ENCODE data around the gene TUBA4A.

Gene TUBA4A

DNA sequence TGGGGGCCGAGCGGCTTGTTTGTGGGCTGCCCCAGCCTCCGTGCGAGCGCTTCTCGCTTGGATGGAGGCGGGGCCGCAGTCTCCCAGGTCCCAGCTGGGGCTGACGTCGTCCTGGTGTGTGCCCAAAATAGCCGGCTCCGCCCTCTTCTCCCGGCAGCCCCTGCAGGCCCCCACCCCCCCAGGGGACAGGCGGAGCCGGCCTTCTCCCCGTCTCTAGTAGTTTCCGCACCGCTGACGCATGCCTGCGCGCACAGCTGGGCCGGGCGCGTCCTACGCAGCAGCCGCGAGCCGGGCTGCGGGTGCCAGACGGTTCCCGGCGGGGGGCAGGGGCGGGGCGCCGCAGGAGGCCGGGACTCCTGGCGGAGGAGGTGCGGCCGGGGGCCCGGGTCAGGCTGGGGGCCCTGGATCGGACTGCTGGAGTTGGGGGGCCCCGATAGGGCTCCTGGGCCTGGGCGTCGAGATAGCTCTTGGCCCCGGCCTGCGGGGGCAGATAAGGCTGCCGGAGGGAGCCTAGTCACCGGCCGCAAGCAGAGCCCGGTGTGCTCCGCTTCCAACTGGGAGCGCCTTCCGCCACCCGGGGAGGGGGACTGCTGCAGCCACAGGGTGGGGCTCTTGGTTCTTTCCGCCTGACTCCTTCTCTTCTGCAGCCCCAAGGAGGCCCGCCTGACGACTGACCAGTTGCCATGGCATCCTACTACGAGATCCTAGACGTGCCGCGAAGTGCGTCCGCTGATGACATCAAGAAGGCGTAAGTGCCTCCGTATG, 25.6 kb upstream of the TUBA4A start, which contains the start of gene DNAJB2:
Gene DNAJB2, plus strand, starts transcription at position 216 of the 765 bp plus-strand sequence. Its CDS starts 468 bp downstream, at position 684.
- TF ChIP-seq POLR2A (IDR thresholded peaks at IDR 0.05; ENCODE audit: extremely low read depth, insufficient read length) = no peak
- TF ChIP-seq MYC (IDR thresholded peaks at IDR 0.05; ENCODE audit: low read depth, low read length) = peak; percentile 22
- TF ChIP-seq, protein P1, sequence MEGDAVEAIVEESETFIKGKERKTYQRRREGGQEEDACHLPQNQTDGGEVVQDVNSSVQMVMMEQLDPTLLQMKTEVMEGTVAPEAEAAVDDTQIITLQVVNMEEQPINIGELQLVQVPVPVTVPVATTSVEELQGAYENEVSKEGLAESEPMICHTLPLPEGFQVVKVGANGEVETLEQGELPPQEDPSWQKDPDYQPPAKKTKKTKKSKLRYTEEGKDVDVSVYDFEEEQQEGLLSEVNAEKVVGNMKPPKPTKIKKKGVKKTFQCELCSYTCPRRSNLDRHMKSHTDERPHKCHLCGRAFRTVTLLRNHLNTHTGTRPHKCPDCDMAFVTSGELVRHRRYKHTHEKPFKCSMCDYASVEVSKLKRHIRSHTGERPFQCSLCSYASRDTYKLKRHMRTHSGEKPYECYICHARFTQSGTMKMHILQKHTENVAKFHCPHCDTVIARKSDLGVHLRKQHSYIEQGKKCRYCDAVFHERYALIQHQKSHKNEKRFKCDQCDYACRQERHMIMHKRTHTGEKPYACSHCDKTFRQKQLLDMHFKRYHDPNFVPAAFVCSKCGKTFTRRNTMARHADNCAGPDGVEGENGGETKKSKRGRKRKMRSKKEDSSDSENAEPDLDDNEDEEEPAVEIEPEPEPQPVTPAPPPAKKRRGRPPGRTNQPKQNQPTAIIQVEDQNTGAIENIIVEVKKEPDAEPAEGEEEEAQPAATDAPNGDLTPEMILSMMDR (IDR thresholded peaks at IDR 0.05; ENCODE audit: low read depth, low read length) = peak; percentile 34
- TF ChIP-seq, protein P2, sequence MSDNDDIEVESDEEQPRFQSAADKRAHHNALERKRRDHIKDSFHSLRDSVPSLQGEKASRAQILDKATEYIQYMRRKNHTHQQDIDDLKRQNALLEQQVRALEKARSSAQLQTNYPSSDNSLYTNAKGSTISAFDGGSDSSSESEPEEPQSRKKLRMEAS (IDR thresholded peaks at IDR 0.05; ENCODE audit: low read depth, low read length) = peak; percentile 36; the same call in 1 of the 2 replicates
- DNase-seq (ENCODE audit: low read depth) = peak; percentile 99
- peak within 1 kb of the TSS; percentile 56 for H3K4me3 ChIP-seq (ENCODE audit: low read depth, low read length)

DNA sequence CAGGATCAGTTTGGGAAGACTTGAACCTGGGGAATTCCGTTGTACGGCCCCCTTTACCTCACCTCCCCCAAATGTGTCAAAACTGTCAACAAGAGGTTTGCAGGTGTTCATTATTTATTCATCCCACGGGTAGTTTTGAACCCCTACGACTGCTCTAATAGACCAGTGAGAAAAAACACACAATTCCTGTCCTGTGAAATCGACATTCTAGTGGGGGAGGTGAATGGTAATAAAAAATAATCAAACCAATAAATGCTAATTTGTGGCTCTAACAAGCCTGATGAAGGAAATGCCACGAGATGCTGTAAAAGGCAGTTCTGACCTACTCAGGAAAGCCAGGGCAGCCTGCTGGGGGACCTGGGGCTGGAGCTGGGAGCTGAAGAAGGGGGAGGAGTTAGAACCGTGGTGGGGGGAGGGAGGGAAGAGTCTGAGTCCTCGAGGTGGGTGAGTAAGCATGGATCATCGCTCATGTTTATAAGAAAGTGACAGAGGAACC, 25.0 kb upstream of the TUBA4A start:
- TF ChIP-seq MYC (IDR thresholded peaks at IDR 0.05; ENCODE audit: low read depth, low read length) (no peak), POLR2A (IDR thresholded peaks at IDR 0.05; ENCODE audit: extremely low read depth, insufficient read length) (no peak)
- TF ChIP-seq, protein P2 (IDR thresholded peaks at IDR 0.05; ENCODE audit: low read depth, low read length) = no peak
- TF ChIP-seq, protein P1 (IDR thresholded peaks at IDR 0.05; ENCODE audit: low read depth, low read length) = no peak
- peak overlapping the region; percentile 56 for H3K4me3 ChIP-seq (ENCODE audit: low read depth, low read length)
- no peak for DNase-seq (ENCODE audit: low read depth)

DNA sequence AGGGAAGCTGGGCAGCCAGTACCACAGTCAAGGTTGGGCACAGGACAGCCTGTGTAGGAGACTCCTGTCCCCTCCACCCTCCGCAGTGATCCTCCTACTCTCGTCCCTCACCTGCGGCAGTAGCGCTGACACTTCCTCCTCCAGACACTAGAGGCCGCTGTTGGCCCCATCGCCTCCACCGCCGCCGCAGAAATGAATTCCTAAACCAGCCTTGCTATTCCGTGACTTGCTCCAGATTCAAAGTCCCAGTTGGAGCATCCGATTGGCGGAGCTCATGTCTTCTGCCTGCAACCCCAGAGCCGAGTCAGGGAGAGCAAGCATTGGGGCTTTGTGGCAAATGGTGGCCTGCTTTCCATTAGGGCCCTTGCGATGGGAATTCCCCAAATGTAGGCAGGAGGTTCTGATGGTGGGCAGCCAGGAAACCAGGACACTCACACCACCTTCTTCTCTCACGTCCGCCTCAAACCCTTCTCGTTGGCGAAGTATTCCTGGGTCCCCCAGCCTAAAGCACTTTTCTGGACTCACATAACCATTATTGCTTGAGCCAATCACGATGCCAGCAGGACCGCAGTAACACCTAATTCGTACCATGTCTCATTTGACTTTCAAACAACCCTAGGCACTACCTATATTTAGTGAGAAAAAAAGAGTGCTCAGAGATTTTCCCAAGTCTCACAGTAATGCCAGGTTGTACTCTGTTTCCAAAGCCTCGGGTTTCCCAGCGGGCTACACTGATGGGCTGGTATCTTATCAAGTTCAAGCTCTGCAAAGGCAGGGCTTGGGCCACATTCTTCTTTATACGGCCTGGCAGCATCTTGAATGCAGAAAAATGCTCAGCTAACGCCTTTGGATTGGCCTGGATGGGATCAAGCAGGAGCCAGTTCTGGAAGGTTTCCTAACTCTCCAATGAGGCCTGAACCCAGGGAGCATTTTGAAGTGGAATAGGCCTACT, 24.3 kb upstream of the TUBA4A start:
- H3K4me3 ChIP-seq (ENCODE audit: low read depth, low read length) = no peak overlapping the region
- peak; percentile 71 for DNase-seq (ENCODE audit: low read depth)
- TF ChIP-seq POLR2A (IDR thresholded peaks at IDR 0.05; ENCODE audit: extremely low read depth, insufficient read length) = no peak
- TF ChIP-seq, protein P1 (IDR thresholded peaks at IDR 0.05; ENCODE audit: low read depth, low read length) = peak; percentile 98

DNA sequence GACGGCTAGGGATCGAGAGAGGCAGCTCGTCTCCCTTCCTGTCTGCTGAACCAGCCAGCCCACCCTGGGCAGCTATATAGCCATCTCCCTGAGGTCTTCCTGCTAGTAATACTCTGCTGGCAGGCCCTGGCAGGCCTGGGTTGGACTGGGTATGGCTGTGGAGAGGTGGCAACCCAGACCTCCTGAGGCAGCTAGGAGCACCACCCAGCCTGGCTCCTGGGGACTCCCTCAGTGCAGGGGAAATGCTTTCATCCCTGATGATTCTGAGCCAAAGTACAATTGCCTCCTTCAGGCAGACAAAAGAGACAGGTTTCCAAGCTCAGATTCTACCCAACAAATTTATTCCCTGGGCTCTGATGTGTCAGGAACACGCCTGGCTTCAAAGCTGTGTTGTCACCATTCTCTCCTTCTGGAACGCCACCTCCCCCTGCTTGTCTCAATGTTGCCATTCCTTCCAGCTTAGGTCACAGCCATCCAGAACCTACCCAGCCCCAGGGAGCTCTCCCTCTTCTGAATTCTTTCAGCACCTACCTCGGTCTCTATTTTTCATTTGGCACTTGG, 20.7 kb upstream of the TUBA4A start:
- H3K4me3 ChIP-seq (ENCODE audit: low read depth, low read length) = no peak overlapping the region
- DNase-seq (ENCODE audit: low read depth) = no peak
- TF ChIP-seq POLR2A (IDR thresholded peaks at IDR 0.05; ENCODE audit: extremely low read depth, insufficient read length) = no peak
- TF ChIP-seq, protein P1 (IDR thresholded peaks at IDR 0.05; ENCODE audit: low read depth, low read length) = no peak

DNA sequence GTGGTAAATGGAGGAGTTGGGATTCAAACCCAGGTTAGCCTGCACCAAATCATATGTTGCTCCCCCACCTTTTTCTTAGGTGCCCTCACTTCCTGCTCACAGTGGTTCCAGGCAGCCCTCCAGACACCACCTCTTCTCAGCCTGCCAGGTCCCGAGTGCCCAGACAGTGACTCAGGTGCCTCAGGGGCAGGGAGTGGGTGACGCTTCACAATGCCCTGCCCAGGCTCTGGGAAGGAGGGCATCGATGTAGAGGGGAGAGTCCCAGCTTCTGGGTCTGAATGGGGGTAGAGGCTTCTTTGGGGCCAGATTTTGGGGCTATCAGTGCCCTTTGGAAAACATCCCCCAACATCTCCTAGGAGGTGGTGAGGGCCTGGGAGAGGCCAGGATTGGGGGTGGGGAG, 20.2 kb upstream of the TUBA4A start:
- no peak overlapping the region for H3K4me3 ChIP-seq (ENCODE audit: low read depth, low read length)
- DNase-seq (ENCODE audit: low read depth) = no peak
- TF ChIP-seq, protein P1 (IDR thresholded peaks at IDR 0.05; ENCODE audit: low read depth, low read length) = no peak
- TF ChIP-seq, protein P2 (IDR thresholded peaks at IDR 0.05; ENCODE audit: low read depth, low read length) = no peak
- no peak for TF ChIP-seq POLR2A (IDR thresholded peaks at IDR 0.05; ENCODE audit: extremely low read depth, insufficient read length)
- no peak for TF ChIP-seq MYC (IDR thresholded peaks at IDR 0.05; ENCODE audit: low read depth, low read length)

All from NB4 (cell line).